Right lobe of liver (tissue), 4 donors: ENCODE measurements around the gene ATP4A.

ENCODE experiments used
- CTCF ChIP-seq, 4 donors: fragments of 200-600 bp in 3 of 4; fragments of 450-650 bp in 1 of 4; IDR thresholded peaks; one replicate each; pipeline versions ENCODE4 v1.5.1 to v1.8.0; 2016 to 2022; ENCODE audit warnings: antibody characterized with exemption in 4 of 4, mild to moderate bottlenecking in 2 of 4
- POLR2A ChIP-seq: fragments of 450-650 bp; IDR thresholded peaks from one replicate; pipeline ENCODE4 v1.6.1; 2017; ENCODE audit warnings: antibody characterized with exemption, mild to moderate bottlenecking
- donor health status: DM: no; HTN: no; CAD: no.
- donor health status: DM: no; HTN: no; CAD: no.
- donor health status: DM: no; HTN: yes; CAD: no.

- no peak for TF ChIP-seq CTCF (IDR thresholded peaks at IDR 0.05)
- TF ChIP-seq POLR2A: no peak
Observed at GRCh38 chr19:35509018-35509652, 54.3 kb downstream of the ATP4A start.
